GM12875 (cell line): Measurements from ENCODE around the gene RDH13.
"Not testable (repeated sequence)": the region's sequence is repeated elsewhere in the genome, so short reads cannot be mapped to it uniquely, and the experiment has no call there.

Experiments used
- H3K4me3 ChIP-seq: one replicate; pipeline ENCODE4 v1.5.1; 2011; ENCODE audit warnings: low read depth, low read length, control low read depth
- CTCF ChIP-seq: IDR thresholded peaks from 2 replicates; pipeline ENCODE4 v1.5.1; 2011; ENCODE audit warnings: low read depth, mild to moderate bottlenecking, control low read depth, inconsistent platforms, low read length, moderate library complexity, borderline replicate concordance; ENCODE audit not compliant: insufficient read depth

The RDH13 gene

DNA sequence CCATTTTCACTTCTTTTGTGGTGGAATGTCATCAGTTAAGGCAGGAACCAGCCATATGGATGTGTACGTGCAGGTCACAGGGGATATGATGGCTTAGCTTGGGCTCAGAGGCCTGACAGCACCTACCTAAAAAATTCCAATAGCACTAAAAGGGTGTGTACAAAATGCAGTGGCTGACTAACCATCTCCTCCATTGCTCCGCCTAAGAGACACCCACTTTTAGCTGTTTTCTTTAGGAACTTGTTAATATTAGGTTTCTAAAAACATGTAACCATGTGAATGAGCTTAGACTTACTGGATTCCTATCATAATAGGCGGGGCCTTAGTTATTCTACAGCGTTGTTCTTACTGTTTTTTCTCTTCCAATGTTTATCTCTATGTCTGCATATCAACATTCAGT is 50.6 kb downstream of the RDH13 start:
- no peak for TF ChIP-seq CTCF
- no peak overlapping the region for H3K4me3 ChIP-seq

GRCh38 chr19:55010561-55010960 is 52.4 kb downstream of the RDH13 start:
- not testable (repeated sequence) for H3K4me3 ChIP-seq

GRCh38 chr19:55008781-55009180 is 54.2 kb downstream of the RDH13 start:
- not testable (repeated sequence) for H3K4me3 ChIP-seq

GRCh38 chr19:55008189-55008588 is 54.8 kb downstream of the RDH13 start:
- not testable (repeated sequence) for H3K4me3 ChIP-seq

DNA sequence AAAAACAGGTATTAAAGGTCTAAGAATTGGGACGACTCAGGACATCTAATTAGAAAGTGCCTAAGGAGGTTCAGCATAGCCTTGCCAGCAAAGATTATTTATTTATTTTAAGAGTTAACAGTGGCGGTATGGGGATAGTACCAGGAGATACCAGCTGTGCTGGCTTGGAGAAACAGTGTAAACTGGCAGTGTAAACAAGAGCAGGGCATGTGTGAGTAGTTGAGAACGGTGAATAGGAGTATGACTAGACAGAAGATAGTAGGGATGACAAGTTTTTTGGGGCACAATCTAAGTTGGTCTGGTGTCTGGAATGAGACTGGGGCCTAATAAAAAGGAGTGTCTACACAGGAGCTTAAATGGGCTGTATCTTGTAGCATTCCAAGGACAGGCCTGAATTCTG is 55.4 kb downstream of the RDH13 start:
- H3K4me3 ChIP-seq: not testable (repeated sequence)

DNA sequence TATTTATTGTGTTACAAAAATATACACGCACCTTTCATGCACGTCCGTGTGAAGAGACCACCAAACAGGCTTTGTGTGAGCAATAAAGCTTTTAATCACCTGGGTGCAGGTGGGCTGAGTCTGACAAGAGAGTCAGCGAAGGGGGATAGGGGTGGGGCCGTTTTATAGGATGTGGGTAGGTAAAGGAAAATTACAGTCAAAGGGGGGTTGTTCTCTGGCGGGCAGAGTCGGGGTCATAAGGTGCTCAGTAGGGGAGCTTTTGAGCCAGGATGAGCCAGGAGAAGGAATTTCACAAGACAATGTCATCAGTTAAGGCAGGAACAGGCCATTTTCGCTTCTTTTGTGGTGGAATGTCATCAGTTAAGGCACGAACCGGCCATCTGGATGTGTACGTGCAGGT is 56.2 kb downstream of the RDH13 start:
- H3K4me3 ChIP-seq: not testable (repeated sequence)

DNA sequence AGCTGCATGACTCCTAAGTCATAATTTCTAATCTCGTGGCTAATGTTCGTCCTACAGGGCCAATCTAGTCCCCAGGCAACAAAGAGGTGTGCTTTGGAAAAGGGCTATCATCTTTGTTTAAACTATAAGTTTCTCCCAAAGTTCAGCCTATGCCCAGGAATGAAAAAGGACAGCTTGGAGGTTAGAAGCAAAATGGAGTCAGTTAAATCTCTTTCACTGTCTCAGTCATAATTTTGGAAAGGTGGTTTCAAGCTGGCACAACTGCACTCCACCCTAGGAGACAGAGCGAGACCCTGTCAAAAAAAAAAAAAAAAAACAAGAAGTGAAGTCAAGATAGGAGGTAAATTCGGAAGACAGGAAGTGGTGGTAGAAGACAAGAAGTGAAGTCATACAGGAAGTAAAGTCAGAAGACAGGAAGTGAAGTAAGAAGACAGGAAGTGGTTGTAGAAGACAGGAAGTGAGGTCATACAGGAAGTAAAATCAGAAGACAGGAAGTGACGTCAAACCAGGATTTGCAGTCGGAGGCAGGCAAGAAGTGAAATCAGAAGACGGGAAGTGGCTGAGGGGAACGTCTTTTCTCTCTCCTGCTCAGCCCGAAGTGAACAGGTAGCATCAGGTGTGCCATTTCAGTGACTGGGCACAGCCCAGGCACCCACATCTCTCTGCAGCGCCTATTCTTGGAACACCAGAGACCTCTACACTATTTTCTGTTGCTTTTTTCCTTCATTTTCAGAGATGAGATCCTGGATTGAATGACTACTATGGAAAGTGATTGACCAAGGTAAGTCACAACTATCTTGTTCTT is 57.1 kb downstream of the RDH13 start:
- peak overlapping the region; percentile 72 for H3K4me3 ChIP-seq
- no peak for TF ChIP-seq CTCF

- TF ChIP-seq CTCF: no peak
- no peak overlapping the region for H3K4me3 ChIP-seq
These were observed 62.2 kb downstream of the RDH13 start for GRCh38 chr19:55000761-55001160.

DNA sequence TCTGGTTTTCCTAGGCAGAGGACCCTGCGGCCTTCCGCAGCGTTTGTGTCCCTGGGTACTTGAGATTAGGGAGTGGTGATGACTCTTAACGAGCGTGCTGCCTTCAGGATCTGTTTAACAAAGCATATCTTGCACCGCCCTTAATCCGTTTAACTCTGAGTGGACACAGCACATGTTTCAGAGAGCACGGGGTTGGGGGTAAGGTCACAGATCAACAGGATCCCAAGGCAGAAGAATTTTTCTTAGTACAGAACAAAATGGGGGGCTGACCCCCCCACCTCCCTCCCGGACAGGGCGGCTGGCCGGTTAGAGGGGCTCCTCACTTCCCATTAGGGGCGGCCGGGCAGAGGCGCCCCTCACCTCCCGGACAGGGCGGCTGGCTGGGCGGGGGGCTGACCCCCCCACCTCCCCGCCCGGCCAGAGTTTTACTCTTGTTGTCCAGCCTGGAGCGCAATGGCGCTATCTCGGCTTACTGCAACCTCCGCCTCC is 64.2 kb downstream of the RDH13 start:
- H3K4me3 ChIP-seq: not testable (repeated sequence)

- no peak overlapping the region for H3K4me3 ChIP-seq
- TF ChIP-seq CTCF: no peak
These were observed 67.4 kb downstream of the RDH13 start for GRCh38 chr19:54995561-54995960.
